COLO829 (cell line): ENCODE results near the gene SLC35E1.
A peak's percentile ranks its signal among the peaks of the same experiment; 100 is the strongest.
"Not testable (repeated sequence)": the region's sequence is repeated elsewhere in the genome, so short reads cannot be mapped to it uniquely, and the experiment has no call there.

Experiments used
- DNase-seq: peaks from one replicate; pipeline ENCODE4 v3.0.0; 2012; ENCODE audit warnings: low spot score

Gene SLC35E1

DNA sequence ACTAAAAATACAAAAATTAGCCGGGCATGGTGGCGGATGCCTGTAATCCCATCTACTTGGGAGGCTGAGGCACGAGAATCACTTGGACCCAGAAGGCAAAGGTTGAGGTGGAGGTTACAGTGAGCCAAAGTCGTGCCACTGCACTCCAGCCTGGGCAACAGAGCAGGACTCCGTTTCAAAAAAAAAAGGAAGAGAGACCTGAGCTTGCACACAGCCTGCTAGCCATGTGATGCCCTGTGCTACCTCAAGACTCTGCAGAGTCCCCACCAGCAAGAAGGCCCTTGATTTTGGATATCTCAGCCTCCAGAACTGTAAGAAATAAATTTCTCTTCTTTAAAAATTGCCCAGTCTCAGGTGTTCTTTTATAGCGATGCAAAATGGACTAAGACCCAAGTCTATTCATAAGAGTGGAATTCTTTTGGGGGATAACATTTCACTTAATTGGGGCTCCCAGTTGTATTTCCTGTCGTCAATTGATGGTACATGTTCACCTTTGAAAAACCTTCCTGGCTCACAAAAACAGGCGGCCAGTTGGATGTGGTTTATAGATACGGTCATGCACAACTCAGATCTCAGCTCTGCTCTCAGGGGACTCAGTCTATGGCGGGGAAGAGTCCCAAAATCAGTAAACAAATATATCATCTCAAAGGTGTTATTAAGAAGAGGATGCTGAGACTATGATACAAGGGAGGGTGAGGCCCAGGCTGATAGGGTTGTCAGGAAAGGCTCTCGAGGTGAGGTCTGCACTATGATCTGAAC lies 27.6 kb downstream of the SLC35E1 start:
- DNase-seq = no peak

DNA sequence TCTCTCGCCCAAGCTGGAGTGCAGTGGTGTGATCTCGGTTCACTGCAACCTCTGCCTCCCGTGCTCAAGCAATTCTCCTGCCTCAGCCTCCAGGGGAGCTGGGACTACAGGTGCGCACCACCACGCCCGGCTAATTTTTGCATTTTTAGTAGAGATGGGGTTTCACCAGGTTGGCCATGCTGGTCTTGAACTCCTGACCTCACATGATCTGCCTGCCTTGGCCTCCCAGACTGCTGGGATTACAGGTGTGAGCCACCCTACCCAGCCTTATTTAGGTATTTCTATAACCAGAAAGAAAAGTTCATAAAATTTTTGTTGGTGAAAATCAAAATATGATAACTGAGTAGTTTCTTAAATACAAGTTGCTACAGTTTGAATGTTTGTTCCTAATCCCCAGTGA lies 28.5 kb downstream of the SLC35E1 start:
- not testable (repeated sequence) for DNase-seq

DNA sequence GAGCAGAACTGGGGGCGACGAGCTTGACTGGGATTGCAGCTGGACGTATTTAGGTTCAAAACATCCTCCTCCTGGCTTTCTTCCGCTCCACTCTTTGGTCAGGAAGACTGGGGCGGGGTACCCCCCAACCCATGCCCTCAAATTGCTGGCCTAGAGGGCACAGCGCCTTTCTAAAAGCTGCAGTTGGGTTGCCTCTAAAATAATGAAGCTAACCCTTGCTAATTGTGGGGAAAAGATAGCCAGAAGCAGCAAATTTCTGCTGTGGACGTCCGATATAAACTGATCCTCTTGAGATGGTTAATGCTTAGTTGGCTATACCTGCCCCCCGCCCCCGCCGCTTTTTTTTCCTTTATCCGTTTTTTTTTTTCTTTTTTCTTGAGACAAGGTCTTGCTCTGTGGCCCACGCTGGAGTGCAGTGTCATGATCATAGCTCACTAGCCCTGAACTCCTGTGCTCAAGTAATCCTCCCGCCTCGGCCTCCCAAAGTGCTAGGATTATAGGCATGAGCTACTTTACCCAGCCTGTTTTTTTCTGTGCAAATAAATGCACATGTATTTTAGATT lies 29.2 kb downstream of the SLC35E1 start:
- no peak for DNase-seq

DNA sequence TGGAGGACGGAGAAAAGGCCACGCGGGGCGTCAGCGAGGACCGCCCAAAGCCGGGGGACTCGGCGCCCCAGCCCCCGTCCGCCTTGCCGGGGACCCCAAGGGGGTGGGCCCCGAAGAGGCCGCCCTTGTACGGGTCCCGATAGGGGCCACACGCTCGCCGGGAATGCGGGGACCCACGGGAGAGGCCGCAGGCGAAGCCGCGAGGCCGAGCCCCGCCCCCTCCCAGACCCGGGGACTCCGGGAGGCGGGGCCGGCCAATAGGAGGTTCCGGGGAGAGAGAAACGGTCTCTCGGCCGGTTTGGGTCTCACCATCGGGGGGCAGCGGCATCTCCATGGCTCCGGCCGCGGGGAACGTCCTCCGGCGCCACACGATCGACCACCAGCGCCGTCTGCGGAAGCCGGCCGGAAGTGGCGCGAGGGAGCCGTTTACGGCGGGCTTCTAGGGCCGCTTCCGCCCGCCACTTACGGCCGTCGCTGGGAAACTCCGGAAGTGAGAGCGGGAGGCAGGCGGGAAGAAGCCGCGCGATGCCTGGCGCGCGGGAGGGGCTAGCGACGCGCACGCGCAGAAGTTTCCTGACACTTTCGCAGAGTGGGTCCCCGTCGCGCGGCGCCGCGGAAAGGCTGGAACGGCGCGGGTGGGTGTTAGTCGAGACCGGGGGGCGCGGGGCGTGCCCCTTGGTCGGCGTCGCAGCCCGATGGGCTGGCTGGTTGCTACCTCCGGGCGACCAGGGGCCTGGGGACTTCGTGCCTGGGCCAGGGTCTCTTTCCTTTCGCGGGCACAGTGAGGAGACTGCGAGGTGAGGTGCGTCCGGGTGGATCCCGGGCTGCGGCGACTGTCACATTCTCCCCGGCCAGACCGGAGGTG lies 29.9 kb downstream of the SLC35E1 start, which contains the start of gene CHERP:
Gene CHERP (minus strand): TSS at position 393 of the 865 bp plus-strand sequence. CDS start 59 bp downstream, at position 334.
- DNase-seq = peak; percentile 91

DNA sequence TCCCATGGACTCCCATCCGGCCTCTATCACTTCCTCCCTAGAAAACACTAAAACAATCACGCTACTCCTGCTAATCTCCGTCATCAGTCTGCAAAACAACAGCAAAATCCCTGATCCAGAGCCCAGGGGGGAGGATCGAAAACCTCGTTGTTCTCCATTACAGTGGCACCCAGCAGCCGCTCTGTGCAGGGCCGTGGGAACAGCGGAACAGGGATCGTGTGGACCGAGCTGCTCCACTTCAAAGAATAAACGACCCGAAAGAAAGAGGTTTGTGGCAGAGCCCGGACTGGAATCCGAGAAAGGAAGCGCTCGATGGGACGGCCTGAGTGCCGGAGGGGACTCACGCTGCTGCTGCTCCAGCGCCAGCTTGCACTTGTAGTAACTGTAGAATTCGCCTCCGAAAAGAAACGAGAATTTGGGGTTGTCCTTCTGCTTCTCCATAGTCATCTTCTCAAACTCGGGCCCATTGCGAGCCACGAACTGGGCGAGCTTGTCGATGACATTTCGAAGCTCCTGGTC lies 30.6 kb downstream of the SLC35E1 start:
- no peak for DNase-seq

DNA sequence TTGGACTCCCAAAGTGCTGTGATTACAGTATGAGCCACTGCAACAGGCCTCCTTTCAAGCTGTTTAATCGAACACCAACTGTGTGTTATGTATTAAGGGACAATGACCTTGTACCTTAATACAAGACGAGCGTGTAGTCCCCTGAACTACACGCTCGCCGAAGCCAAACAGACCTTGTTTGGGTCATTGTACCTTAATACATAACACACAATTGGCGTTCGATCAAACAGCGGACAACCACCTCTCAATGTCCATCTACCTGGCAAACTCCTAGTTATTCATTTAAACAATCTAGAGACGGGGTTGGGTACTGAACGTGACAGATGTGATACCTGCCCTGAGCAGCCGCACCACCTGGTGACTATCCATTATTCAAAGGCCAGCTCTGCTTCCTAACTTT lies 31.3 kb downstream of the SLC35E1 start:
- DNase-seq = no peak

DNA sequence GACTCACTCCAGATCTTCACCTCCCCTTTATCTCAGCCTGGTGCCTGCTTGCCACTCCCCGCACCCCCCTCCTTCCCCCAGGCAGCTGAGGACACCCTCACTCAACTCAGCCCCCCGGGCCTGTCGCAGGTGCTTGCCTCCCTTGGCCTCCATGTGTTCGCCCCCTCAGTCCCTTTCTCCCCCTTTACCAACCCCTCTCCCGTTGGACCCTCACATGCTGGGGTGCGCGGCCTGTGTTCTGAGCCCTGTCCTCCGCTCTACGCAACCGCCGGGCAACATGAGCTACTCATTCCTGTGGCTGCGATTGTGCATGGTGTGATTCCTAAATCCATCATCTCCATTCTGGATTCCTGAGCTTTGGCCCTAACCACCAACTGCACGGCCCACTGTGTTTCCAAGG lies 35.1 kb downstream of the SLC35E1 start:
- DNase-seq = no peak

DNA sequence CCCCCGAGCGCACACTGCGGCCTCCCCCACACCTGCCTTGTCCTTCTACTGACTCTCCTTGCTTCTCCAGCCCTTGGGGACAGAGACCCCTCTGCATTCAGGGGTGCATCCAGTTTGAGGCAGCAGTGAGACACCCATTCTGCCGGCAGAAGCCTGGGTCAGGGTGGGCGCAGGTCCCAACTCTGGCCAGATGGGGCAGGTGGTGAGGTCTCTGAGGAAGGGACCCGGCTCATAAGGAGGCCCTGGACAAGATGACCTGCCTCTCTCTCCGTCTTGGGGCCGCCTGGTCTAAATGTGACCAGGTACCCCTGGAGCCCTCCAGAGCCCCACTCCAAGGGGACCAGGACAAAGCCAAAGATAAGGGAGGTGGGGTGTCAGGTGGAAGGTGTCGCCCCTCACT lies 36.1 kb downstream of the SLC35E1 start:
- DNase-seq = no peak

DNA sequence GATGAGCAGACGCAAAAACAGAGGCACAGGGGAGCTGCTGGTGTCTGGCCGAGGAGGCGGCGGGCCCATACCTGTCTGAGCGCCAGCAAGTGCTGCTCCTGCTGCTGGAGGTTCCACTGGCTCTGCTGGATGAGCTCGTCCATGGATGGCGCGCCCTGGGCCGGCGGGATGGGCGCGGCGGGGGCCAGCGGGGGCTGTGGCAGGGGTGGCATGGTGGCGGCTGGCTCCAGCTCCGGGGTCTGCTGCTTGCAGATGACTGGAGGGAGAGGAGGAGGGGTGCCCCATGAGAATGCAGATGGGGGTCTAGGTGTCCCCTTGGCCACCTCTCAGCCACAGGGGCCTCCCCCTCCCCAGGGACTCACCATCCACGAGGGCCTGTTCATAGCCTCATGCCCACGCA lies 36.8 kb downstream of the SLC35E1 start:
- no peak for DNase-seq

DNA sequence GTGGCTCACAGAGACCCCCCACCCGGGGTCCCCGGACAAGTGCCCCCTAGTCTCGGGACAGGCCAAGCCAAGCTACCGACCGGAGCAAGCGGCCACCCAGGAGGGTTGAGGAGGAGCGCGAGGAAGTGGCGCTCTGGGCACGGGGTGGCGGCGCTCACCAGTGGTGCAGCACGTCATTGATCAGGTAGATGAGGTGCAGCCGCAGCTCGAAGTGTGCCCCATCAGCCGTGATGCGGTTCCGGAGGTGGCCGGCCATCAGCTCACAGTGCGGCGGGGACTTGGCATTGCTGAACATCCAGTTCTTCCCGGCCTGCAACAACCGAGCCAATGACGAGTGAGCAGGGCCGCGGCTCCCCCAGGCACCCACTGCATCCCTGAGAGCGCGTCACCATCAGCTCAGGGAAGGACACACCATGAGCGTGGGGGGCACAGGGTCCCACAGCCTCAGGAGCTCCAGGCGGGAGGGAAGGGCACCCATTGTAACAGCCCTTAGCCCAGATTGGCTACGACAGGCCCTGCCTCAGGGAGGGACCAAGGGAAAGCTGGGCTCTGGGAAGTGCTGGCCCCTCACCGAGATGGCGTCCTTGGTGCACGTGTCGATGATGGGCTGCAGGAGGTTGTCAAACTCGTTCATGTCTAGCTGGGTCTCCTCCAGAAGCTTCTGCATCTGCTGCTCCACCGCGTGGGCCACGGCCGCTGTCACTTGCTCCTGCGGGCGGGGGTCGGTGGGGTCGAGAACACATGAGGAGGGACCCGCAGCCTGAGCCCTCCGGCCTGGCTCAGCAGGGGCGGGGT lies 39.6 kb downstream of the SLC35E1 start:
- no peak for DNase-seq

DNA sequence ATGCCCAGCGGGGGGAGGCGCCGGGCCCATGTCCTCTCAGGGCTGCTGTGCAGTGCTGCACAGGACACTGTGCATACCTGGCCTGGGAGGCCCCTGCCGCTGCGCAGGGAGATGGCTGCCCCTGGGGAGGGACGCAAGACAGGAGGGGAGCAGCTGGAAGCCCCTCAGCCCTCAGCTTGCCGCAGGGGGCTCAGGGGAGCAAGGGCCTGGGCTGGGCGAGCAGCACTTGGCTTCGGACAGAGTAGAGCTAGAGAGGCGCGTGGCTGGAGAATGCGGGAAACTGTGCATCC lies 40.9 kb downstream of the SLC35E1 start:
- no peak for DNase-seq

DNA sequence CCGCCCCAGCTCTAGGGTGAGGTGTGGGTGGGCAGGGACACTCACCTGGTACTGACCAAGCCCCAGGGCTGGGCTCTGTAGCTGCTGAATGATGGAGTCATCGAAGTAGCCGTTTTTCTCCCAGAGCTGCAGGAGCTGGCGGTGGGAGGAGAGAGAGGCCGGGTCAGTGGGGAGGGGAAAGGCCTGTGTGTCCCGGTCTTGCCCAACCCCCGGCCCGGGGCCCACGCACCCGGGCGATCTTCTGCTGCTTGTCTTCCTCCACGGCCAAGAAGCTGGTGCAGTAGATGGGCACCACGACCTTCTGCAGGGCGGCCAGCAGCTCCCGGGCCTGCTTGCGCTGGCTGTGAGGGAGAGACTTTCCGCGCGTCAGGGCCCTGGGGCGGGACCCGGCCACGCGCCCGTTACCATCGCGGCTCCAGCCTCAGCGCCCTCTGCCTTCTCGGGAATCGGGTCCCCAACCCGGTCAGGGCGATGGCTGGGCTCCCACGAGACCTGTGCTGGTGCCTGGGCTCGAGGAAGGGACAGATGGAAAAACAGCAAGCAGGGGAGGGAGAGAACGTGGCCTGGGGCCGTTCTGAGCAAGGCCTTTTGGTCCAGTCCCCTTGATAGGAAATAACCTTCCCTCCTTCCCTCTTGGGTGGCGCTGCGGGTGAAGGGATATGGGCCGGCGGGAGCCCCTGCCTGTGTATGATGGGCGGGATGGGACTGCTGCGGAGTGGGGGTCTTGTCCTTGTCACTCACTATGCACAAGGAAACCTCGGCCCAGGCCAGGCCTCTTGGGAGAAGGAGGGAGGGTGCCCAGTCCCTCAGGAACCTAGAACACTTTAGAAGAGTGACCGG lies 41.5 kb downstream of the SLC35E1 start:
- DNase-seq = no peak

DNA sequence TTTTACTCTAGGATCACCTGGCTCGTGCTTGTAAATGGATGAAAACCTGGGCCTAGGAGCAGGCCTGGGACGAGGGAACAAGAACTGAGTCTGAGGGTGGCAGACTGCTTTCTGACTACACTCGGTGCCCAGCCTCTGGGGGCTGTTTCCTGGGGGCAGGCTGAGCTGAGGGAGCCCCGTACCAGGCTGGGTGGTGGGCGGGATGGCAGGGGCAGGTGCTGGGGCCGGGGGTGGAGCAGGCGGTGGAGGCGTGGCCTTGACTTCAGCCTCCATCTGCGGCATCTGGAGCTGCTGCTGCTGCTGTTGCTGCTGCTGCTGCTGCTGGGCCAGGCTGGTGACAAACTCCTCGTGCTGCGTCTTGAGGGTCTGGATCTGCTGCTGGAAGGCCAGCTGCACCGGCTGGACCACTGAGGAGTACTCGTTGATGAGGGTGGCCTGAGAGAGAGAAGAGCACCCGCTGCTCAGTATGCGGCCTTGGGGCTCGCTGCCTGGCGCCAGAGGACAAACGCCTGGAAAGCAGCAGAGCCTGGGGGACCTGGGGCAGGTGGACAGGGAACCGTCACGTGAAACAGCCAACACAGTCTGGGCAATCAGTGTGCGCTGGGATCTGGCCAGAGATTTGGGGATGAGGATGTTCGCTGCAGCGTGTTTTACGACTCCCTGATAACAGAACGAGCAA lies 42.6 kb downstream of the SLC35E1 start:
- DNase-seq = no peak

DNA sequence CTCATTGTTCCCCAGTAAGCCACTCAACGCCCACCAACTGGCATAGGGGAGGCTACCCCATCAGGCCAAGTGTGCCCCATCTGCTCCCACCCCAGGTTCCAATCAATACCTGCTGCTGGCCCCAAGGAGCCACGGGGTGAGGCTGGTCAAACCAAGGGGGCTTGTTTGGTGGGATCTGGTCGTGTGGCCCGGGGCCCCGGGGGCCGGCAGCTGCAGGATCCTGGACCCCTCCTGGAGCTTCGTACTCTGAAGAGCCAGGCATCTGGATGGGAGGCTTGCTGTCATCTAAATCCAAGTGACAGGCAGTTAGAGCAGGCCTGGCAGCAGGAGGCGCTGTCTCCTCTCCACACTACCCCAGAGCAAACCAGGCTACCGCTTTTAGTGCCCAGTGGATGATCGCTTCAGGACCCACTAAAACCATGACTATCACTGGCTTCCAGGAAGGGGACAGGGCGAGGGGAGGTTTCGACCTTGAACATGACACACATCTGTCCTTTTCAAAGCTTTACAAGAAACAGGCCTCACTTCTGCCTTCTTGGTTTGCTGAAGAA lies 44.2 kb downstream of the SLC35E1 start:
- DNase-seq = no peak

DNA sequence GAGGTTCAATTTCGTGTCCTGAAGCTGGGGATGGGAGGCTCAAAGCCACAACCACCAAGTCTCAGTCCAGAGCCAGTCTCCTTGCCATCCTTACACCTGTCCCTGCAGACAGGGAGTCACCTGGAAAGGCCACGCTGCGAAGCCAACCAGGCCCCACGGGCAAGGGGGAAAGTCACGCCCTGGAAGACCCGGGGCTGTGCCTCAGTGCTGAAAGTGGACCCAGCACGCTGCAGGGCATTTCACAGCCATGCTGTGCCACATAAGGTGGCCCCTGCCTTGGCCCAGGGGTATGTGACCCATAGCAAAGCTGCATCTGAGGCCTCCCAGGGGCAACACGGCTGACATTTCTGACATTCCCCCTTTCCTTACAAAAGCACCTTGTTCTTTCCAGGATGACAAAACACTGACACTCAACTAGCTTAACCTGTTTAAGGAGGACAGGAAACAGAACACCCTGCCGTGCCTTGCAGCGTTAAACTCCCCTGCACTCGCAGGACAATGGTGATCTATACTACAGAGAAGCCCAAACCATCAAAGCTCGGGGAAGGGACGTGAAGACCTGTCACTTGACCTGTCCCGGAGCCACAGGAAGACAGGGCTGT lies 44.8 kb downstream of the SLC35E1 start:
- no peak for DNase-seq

DNA sequence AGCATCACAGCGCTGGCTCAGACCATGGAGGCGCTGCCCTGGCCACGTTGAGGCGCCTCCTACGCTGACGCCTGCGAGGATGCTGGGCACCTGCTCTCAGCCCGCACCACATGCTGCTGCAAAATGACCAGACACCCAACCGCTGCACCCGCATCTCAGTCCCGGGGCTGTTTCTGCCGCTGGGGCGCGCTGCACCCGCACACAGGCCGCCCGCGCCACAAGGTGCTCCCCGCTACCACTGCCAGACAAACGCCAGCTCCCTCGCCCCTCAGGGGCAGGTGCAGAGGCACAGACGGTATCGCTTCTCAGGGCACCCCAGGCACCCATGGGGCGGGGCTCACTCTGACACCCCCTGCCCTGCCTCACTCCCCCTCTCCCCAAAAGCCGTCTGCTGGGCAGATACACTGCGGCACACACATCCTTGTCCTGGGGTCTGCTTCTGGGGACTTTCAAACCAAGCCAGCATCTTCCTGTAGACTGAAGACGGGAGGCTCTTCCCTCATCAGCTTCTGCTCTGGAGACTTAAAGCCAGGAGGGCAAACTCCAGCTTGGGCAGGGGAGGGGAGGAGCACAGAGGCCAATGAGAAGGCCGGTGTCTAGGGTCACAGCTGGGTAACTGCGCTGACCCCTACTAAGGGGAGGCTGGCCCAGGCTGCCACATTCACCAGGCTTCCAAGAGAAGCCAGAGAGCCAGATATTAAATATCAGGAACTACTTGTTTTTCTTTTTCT lies 46.3 kb downstream of the SLC35E1 start:
- no peak for DNase-seq

DNA sequence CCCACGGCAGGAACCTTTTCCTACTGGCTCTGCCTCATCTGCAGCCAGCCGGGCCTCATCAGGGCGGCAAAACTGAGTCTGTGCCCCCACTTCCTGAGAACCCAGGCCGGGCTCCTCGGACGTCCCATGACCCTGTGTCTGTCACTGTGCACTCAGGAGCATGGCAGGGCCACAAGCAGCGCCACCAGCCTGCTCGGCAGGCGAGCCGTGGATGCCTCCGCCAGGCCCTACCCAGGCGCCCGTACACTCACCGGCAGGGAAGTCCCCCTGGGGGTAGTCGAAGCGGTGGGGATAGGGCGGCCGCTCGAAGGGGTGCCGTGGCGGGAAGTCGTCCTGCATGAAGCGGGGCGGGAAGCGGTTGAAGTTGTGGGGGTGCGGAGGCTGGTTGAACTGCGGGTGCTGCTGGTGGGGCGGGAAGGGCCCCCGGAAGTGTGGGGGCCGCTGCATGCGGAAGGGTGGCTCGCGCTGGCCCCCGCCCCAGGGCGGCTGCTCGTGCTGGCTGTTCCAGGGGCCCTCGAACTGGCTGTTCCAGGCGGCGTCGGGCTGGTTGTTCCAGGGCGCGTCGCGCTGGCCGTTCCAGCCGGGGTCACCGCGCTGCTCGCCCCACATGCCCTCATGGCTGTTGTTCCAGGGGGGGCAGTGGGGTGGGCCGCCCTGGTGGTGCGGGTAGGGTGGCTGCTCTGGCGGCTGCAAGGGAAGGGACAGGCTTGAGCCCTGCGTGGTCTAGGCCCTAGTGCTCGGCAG lies 47.1 kb downstream of the SLC35E1 start:
- no peak for DNase-seq
